Muscle layer of colon (tissue), 2 donors: ENCODE results near the gene ZNF581.

Experiments
- H3K27ac ChIP-seq: one replicate; pipeline ENCODE4 v1.7.0; 2013; ENCODE audit warnings: low read depth, mild to moderate bottlenecking, low read length, moderate library complexity
- H3K27me3 ChIP-seq, 2 donors: one replicate each; pipeline ENCODE4 v1.7.0; 2013; ENCODE audit warnings: low read length in 2 of 2, mild to moderate bottlenecking in 2 of 2; ENCODE audit not compliant: insufficient read depth in 2 of 2, control insufficient read depth in 1 of 2
- H3K36me3 ChIP-seq: one replicate; pipeline ENCODE4 v1.7.0; 2013; ENCODE audit warnings: mild to moderate bottlenecking, low read length; ENCODE audit not compliant: insufficient read depth
- H3K4me1 ChIP-seq: one replicate; pipeline ENCODE4 v1.7.0; 2013; ENCODE audit warnings: mild to moderate bottlenecking, low read length; ENCODE audit not compliant: insufficient read depth
- H3K4me3 ChIP-seq, 2 donors: one replicate each; pipeline ENCODE4 v1.7.0; 2013; ENCODE audit warnings: low read length in 2 of 2, low read depth in 1 of 2, mild to moderate bottlenecking in 1 of 2, moderate library complexity in 1 of 2
- H3K9ac ChIP-seq: one replicate; pipeline ENCODE4 v1.7.0; 2013; ENCODE audit warnings: low read length
- H3K9me3 ChIP-seq: one replicate; pipeline ENCODE4 v1.7.0; 2013; ENCODE audit warnings: mild to moderate bottlenecking, low read length
- donor health status: abdominal sarcoma.
- donor health status: Adenocarcinoma of cecum.

ZNF581 gene

DNA sequence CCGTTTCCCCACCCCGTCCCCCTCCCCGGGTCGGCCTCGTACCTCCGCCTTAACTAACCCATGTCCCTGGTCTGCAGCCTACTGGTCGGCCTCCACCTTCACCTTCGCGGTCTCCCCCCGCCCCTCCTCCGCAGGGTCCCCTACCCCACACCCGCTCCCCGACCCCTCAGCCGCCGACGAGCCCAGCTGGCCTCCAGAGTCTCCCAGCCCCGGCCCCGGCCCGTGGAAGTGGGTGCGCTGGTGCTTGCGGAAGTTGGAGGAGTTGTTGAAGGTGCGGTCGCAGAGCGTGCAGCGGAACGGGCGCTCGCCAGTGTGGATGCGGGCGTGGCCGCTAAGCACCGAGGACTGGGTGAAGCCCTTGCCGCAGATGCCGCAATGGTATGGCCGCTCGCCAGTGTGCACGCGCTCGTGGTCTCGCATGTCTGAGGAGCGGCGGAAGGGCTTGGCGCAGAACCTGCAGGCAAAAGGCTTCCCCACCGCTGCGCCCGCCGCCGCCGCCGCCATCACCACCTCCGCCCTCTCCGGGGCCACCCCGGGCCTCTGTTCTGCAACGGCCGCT lies 21.7 kb upstream of the ZNF581 start:
- no peak overlapping the region for H3K4me3 ChIP-seq
- no peaks in the 10 kb centered on the region for H3K9me3 ChIP-seq
- H3K27ac ChIP-seq: no peak overlapping the region

DNA sequence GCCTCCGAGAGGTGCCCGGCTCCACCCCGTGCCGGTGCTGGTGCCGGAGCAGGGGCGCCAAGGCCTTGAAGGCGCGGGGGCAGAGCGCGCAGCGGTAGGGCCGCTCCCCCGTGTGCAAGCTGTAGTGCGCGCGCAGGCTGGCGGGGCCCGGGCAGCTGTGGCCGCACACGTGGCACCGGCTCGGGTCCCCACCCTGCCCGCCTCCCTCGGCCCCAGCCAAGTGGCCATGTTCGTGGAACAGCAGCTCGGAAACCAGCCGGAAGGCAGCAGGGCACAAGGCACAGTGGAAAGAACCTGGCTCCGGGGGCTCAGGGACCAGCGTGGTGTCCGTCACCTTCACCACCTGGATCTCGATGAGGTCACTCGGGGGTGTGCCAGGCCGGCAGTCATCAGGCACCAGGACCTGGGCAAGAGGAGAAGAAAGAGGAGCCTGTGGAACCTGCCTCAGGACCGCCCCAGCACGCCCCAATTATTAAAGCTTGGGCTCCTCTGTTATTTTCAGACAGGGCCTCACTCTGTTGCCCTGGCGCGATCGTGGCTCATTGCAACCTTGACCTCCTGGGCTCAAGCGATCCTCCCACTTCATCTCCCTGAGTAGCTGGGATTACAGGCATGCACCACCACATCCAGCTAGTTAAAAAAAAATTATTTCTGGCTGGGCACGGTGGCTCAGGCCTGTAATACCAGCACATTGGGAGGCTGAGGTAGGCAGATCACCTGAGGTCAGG lies 21.0 kb upstream of the ZNF581 start:
- H3K4me1 ChIP-seq: peaks cover 7% of the 10 kb centered on the region
- H3K27ac ChIP-seq: no peak overlapping the region

More for the DNA sequence above, 21.7 kb upstream of the ZNF581 start:
- Histone ChIP-seq H3K27me3 (no peaks in the 10 kb centered on the region), H3K9ac (no peak overlapping the region), H3K4me1 (peaks cover 7% of the 10 kb centered on the region), H3K36me3 (peaks cover 2% of the 10 kb centered on the region)

DNA sequence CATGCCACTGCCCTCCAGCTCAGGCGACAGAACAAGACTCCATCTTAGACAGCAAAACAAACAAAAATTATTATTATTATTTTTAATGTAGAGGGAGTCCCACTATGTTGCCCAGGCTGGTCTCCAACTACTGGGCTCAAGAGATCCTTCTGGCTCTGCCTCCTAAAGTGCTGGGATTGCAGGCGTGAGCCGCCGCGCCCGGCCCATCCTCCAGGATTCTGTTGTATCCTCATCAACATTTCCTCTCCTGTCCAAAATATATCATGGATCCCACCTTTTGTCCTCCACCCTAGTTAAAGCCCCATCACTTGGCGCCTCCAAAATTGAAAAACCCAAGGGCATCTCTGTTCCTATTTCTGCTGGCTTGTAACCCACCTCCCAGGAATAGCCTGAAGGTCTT lies 20.3 kb upstream of the ZNF581 start:
- Histone ChIP-seq H3K27ac (no peak overlapping the region), H3K36me3 (no peaks in the 10 kb centered on the region), H3K4me1 (peaks cover 7% of the 10 kb centered on the region), H3K9me3 (no peaks in the 10 kb centered on the region), H3K4me3 (no peak overlapping the region), H3K27me3 (no peaks in the 10 kb centered on the region), H3K9ac (no peak overlapping the region)

More for the DNA sequence above, 21.0 kb upstream of the ZNF581 start:
- H3K4me3 ChIP-seq: no peak overlapping the region
- H3K9ac ChIP-seq: no peak overlapping the region
- no peaks in the 10 kb centered on the region for H3K27me3 ChIP-seq
- no peaks in the 10 kb centered on the region for H3K36me3 ChIP-seq
- H3K9me3 ChIP-seq: no peaks in the 10 kb centered on the region

DNA sequence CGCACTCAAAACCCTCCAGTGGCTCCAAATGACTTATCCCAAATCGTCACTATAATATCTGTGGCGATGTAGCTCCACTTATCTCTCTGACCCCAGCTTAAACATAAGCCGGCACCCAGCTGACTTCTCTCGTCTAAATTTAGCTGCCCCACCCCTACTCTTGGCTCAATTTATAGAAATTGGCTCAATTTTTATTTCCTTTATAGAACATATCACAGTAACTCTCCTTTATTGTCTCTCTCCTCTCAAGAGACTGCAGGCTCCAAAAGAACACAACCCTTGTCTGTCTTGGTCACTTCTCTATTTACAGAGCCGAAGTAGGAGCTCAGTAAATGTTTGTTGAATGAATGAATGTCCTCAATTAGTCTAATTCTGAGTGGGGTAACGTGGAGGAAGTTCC lies 19.9 kb upstream of the ZNF581 start:
- H3K4me1 ChIP-seq: peaks cover 7% of the 10 kb centered on the region
- no peaks in the 10 kb centered on the region for H3K36me3 ChIP-seq
- H3K27ac ChIP-seq: no peak overlapping the region
- H3K4me3 ChIP-seq: peak overlapping the region in 1 of 2 donors; percentile 45
- no peak overlapping the region for H3K9ac ChIP-seq
- no peaks in the 10 kb centered on the region for H3K27me3 ChIP-seq
- H3K9me3 ChIP-seq: no peaks in the 10 kb centered on the region

DNA sequence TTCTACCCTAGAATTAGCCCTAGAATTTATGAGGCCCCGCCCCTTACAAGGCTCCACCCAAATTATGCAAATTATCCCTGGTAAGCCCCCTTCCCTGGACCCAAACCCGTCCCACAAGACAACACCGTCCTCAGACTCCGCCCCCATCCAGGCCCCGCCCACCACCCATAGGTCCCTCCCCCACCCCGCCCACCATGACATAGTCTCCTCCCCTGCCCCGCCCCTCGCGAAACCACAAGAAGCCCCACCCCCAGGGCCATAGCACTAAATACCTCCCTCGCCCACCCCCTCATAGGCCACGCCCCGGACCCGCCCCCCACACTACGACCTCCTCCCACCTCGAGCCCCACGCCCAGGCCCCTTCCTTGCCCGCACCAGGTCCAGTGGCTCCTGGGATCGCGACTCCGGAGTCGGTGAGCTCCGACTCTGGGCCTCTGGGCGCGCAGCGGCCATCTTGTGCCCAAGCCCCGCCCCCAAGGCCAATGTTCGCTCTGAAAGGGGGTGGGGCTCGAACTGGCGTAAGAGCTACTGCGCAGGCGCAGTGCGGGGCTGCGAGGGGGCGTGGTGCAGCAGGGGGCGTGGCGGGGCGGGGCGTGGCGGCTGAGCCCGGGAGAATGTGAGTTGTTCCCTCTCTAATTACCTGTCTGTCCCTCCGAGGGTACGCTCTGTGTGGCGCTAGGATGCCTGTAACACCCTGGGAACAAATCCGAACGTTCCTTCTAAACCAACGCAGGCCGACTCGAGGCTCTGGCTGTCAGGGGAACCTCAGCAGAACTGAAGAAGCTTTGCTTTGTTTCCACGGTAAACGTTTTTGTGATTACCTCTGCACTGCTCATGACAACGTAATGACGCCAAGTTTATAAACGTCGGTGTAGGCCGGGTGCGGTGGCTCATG lies 19.1 kb upstream of the ZNF581 start, which contains the start of gene ZNF784:
Gene ZNF784, minus strand, starts transcription at position 458 of the 895 bp plus-strand sequence. Its CDS starts 5 bp downstream, at position 453.
- H3K36me3 ChIP-seq: no peaks in the 10 kb centered on the region
- H3K9ac ChIP-seq: no peak within 1 kb of the TSS
- H3K9me3 ChIP-seq: no peaks in the 10 kb centered on the region
- peaks cover 7% of the 10 kb centered on the region for H3K4me1 ChIP-seq
- H3K27me3 ChIP-seq: no peaks in the 10 kb centered on the region
- H3K4me3 ChIP-seq: peak within 1 kb of the TSS; percentile 62 to 77
- peak within 1 kb of the TSS; percentile 55 for H3K27ac ChIP-seq

DNA sequence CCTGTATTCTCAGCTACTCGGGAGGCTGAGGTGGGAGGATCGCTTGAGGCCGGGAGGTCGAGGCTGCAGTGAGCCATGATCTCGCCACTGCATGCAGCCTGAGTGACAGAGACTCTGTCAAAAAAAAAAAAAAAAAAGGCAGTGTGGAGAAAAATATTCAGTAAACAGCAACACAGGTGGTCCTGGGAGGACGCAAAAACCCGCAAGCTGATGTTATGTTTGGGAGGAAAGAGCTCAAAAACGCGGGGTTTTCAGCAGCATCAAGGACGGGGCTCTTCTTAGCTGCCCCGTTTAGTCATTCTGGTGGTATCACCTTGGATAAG lies 18.5 kb upstream of the ZNF581 start:
- H3K27ac ChIP-seq: no peak overlapping the region
- peaks cover 7% of the 10 kb centered on the region for H3K4me1 ChIP-seq
- H3K9ac ChIP-seq: no peak overlapping the region

DNA sequence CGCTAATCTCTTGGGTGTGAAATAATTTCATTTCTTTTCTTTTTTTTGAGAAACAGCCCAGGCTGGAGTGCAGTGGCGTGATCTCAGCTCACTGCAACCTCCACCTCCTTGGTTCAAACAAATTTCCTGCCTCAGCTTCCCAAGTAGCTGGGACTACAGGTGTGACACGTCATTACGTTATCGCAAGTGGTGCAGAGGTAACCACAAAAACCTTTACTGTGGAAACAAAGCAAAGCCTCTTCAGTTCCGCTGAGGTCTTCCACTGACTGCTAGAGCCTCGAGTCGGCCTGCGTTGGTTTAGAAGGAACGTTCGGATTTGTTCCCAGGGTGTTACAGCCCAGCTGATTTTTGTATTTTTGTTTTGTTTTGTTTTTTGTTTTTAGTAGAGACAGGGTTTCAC lies 17.1 kb upstream of the ZNF581 start:
- H3K9me3 ChIP-seq: no peaks in the 10 kb centered on the region
- H3K36me3 ChIP-seq: no peaks in the 10 kb centered on the region
- peaks cover 7% of the 10 kb centered on the region for H3K4me1 ChIP-seq
- H3K27me3 ChIP-seq: no peaks in the 10 kb centered on the region
- H3K9ac ChIP-seq: no peak overlapping the region
- no peak overlapping the region for H3K4me3 ChIP-seq
- H3K27ac ChIP-seq: no peak overlapping the region

More for the DNA sequence above, 18.5 kb upstream of the ZNF581 start:
- H3K9me3 ChIP-seq: no peaks in the 10 kb centered on the region
- no peaks in the 10 kb centered on the region for H3K27me3 ChIP-seq
- H3K36me3 ChIP-seq: no peaks in the 10 kb centered on the region
- H3K4me3 ChIP-seq: peak overlapping the region; percentile 24 to 77

DNA sequence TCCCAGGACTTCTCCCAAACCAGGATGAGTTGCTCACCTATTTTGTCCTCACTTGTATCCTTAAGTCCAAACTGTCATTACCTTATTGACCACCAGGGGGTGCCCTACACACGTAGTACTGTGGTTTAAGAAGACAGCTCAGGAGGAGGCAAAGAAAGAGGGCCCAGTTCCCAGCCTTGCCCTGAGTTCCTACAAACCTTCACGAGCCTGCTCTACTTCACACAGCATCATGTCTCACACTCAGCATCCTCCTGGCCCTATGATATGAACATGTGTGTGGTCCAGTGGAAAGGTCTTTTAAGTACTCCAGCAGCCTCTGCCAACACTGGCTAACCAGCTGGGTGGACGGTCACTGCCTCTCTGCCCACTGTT lies 11.0 kb upstream of the ZNF581 start:
- no peaks in the 10 kb centered on the region for H3K9me3 ChIP-seq
- peaks cover 19% of the 10 kb centered on the region for H3K4me1 ChIP-seq
- H3K4me3 ChIP-seq: no peak overlapping the region
- no peak overlapping the region for H3K9ac ChIP-seq
- no peaks in the 10 kb centered on the region for H3K36me3 ChIP-seq
- peak overlapping the region; percentile 19 for H3K27ac ChIP-seq
- no peaks in the 10 kb centered on the region for H3K27me3 ChIP-seq

DNA sequence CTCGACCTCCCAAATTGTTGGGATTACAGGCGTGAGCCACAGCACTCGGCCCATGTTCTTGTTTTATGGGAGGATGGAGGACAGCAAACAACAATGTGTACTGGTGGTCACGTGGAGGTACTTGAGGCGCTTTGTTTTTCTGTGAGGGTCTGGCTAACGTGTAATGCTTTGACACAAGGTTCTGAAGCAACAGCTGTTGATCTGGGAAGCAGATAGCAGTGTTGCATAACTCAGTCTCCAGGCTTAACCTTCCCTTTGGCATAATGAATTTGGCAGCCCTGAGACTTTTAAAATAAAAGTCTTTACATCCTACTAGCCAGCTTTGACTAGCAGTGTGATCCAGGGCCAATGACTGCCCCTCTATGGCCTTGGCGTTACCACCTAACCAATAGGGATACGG lies 9.6 kb upstream of the ZNF581 start:
- no peaks in the 10 kb centered on the region for H3K27me3 ChIP-seq
- H3K36me3 ChIP-seq: no peaks in the 10 kb centered on the region
- H3K4me3 ChIP-seq: no peak overlapping the region
- no peaks in the 10 kb centered on the region for H3K9me3 ChIP-seq
- no peak overlapping the region for H3K9ac ChIP-seq
- peak overlapping the region; percentile 27 for H3K27ac ChIP-seq
- peaks cover 28% of the 10 kb centered on the region for H3K4me1 ChIP-seq

DNA sequence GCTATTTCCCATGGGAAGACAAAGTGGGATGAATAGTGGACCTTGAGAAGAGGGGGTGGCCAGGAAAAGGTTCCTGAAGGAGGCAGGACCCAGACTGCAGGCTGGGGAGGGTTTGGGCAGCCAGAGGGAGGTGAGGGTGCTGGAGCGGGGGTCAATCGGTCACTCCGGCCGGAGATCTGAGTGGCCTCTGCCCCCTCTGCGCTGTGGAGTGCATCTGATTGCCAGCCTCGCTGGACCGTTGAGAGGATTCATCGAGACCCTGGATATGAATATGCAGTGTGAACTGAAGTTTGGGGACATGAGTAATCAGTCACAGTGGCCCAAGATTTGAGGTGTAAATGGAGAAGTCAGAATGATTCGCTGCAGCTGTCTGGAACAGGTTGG lies 8.1 kb upstream of the ZNF581 start:
- H3K4me3 ChIP-seq: peak overlapping the region; percentile 47 to 98
- no peaks in the 10 kb centered on the region for H3K27me3 ChIP-seq
- H3K9ac ChIP-seq: peak overlapping the region; percentile 100
- no peaks in the 10 kb centered on the region for H3K9me3 ChIP-seq
- peak overlapping the region; percentile 43 for H3K27ac ChIP-seq
- peaks cover 42% of the 10 kb centered on the region for H3K4me1 ChIP-seq
- H3K36me3 ChIP-seq: no peaks in the 10 kb centered on the region

DNA sequence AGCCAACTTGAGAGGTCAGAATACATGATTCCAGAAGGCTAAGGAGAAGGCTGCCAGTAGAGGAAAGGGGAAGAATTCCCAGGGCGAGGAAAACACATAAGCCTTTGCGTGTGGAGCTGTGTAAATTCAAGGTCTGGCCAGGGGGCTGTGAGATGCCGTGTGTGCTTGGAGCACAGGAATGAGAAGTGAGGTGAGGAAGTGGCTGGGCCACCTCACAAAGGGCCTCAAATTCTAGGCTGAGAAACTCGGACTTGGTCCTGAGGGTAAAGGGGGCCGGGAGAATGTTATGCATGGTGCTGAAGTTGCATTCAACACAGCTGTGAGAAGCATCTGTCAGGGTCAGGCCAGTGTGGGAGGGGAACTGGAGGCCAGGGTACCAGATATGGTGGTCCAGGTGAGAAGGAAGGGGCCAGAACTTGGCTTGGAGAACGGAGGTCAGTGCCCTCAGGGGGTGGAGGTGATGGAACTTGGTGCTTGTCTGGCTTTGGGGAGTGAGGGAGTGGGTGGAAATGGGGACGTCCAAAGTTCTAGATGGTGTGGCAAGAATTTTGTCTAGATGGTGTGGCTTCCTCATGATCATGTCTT lies 7.5 kb upstream of the ZNF581 start:
- H3K36me3 ChIP-seq: no peaks in the 10 kb centered on the region
- no peaks in the 10 kb centered on the region for H3K27me3 ChIP-seq
- peak overlapping the region; percentile 43 for H3K27ac ChIP-seq
- no peaks in the 10 kb centered on the region for H3K9me3 ChIP-seq
- H3K4me3 ChIP-seq: peak overlapping the region; percentile 47 to 98
- H3K4me1 ChIP-seq: peaks cover 44% of the 10 kb centered on the region
- H3K9ac ChIP-seq: peak overlapping the region; percentile 100
